NK-92 treated with Interleukin-12 subunit alpha and Interleukin-12 subunit beta, amount 100 ng/mL, for 24 hours (cell line): Measurements from ENCODE around the gene CKLF.
"Not testable (repeated sequence)": the region's sequence is repeated elsewhere in the genome, so short reads cannot be mapped to it uniquely, and the experiment has no call there.

Experiments
- DNase-seq: peaks from one replicate; lab custom pipeline; 2025; lab: John Stamatoyannopoulos, UW

The CKLF gene

DNA sequence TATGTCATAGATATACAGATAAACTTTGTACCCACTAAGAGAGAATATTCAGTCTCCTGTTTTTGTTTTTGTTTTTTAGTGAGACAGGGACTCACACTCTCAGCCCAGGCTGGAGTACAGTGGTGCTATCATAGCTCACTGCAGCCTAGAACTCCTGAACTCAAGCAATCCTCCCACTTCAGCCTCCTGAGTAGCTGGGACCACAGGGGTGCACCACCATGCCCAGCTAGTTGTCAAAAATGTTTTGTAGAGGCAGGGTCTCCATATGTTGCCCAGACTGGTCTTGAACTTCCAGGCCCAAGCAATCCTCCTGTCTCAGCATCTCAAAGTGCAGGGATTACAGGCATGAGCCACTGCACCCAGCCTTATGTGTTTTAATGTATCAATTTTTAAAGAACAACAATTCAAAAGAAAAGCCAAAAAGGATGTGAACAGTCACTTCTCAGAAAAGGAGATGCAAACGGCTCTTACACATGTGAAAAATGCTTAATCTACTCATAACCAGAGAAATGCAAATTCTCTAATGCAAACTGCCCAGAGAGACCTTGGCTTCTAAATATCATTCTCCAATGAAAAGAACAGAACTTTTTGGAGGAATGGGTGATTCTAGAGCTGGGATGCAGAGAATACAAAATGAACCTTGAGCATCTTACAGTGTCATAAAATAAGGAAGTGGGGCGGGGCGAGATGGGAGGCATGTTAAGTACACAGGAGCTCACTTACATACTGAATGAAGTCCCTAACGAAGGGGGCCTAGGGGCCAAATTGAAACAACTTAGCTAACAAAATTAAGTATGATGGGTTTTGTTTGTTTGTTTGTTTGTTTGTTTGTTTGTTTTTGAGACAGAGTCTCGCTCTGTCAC is 44.8 kb downstream of the CKLF start:
- no peak for DNase-seq

DNA sequence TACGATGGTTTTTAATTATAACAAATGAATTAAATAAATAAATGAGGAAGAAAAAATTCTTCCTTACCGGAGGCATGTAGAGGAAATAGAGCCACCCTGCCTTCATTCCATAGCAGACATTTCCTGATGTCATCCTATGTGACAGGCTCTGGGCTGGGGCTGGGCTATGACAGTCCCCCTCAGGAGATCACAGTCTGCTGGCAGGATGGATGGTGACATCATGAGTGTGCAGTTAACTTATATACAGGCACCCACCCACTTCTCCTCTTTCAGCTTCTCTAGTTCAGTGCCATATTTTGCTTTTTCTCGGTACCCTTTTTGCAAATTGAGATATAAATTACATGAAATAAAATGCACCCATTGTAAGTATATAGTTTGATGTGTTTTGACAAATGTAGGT is 45.7 kb downstream of the CKLF start:
- no peak for DNase-seq

DNA sequence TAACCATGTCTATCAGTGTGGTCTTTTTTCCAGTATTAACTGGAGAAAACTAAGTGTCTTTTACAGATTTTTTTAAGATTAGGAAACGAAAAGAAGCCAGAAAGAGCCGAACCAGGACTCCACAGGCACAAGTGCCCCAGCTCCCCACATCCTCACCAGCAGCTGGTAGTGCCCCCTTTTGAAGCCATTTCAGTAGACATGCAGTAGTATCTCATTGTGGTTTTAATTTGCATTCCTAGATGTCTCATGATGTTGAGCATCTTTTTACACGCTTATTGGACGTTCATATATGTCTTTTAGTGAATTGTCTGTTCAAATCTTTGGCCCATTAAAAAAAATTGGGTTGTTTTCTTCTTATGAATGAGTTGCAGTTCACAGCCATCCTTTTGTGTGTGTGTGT is 47.4 kb downstream of the CKLF start:
- DNase-seq, result no peak

DNA sequence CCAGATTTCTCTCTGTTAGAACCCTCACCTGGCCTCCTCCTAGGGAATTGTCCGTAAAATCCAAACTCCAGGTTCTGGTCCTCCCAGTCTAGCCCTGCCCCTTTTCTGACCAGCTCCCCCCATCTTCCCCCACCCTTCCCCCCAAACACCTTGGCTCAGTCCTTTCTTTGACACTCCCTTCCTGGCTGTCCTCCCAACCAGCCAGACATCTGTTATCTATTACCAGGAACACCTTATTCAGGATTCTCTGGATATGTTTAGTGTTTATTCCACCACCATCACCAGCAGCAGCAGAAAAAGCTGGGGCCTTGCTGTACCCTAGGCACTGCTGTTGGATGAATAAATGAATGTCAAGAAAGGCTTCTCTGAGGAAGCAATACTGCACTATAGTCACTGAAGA is 48.1 kb downstream of the CKLF start:
- no peak for DNase-seq

DNA sequence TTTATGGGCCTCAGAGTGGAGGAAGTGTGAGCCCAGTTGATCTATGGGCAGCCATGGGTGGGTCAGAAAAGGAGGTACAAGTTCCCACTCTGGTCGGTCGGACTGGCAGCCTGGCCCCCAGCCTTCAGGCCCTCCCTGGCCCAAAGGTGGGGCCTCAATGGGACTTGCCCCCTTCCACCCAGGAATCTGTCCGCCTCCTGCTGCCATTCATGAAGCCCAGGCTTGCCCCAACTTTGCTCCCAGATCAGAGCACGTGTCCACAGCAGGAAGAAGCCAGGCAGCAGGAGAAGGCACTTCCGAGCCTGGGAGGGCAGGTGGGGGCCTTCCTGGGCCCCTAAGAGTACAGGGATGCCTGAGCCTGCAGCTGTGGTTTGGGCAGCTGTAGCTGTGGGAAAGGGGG is 49.1 kb downstream of the CKLF start:
- no peak for DNase-seq

DNA sequence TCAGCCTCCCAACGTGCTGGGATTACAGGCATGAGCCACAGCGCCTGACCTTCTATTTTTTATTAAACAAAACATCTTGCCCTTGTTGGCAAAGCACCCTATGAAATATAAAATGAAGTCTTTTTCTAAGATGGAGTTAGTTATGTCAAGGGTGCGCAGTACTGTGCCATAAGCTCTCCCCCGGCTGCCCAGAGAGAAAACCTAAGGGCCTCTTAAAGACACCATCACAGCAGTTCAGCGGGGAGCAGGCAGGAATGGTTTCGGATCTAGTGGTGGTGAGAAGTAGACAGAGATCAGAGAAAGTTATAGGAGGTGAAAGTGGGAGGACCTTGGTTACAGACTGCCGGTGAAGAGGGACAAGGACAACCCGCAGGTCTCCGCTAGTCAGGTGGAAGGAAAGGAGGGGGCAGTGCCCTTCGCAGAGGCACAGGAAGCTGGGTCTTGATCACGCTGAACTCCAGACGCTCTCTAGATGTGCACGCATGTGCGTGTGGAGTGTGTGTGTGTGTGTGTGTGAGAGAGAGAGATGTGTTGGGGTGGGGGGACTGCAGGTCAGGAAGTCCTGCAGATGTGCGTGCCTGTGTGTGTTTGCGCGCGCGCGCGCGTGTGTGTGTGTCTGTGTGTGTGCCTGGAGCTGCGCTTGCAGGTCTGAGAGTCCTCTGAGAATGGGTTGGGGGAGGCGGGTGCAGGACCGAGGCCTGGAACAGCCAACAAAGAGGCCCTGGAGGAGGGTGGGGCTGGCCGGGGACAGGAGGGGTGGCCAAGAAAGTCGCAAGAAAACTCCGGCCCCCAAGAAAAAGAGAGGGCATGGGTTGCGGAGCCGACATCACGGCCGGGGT is 51.4 kb downstream of the CKLF start:
- peak; percentile 60 for DNase-seq

DNA sequence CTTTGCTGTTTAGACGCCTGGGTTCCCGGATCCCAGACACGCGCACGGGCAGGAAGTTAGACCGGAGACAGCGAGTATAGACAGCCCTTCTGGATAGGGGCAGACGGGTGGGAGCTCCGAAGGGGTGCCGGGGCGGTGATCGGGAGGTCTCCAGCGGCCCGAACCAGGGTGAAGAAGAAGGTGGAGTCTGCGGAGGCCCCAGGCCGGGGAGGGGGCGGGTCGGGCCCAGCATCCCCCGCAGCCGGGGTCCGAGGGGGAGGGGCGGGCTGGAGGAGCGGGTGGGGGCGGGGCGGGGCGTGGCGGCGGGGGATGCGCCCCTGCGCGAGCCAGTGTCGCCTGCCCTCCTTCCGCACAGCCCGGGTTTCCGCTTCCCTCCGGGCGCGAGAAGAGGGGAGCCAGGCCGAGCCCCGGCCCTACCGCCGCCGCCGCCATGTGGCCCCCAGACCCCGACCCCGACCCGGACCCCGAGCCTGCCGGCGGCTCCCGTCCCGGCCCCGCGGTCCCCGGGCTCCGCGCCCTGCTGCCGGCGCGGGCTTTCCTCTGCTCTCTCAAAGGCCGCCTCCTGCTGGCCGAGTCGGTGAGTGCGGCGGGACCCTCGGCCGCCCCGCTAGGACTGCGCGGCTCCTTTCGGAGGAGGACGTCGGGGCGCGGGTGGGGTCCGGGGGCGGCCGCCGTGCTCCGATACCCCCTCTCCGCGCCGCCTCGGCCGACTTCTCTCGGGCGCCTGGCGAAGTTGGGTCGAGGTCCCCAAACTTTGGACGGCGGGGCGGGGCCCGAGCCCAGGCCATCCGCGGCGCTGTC is 52.2 kb downstream of the CKLF start, which contains the start of gene CMTM3:
Gene CMTM3 (plus strand): TSS at position 329 of the 801 bp plus-strand sequence. CDS start 102 bp downstream, at position 431.
- peak; percentile 62 for DNase-seq

DNA sequence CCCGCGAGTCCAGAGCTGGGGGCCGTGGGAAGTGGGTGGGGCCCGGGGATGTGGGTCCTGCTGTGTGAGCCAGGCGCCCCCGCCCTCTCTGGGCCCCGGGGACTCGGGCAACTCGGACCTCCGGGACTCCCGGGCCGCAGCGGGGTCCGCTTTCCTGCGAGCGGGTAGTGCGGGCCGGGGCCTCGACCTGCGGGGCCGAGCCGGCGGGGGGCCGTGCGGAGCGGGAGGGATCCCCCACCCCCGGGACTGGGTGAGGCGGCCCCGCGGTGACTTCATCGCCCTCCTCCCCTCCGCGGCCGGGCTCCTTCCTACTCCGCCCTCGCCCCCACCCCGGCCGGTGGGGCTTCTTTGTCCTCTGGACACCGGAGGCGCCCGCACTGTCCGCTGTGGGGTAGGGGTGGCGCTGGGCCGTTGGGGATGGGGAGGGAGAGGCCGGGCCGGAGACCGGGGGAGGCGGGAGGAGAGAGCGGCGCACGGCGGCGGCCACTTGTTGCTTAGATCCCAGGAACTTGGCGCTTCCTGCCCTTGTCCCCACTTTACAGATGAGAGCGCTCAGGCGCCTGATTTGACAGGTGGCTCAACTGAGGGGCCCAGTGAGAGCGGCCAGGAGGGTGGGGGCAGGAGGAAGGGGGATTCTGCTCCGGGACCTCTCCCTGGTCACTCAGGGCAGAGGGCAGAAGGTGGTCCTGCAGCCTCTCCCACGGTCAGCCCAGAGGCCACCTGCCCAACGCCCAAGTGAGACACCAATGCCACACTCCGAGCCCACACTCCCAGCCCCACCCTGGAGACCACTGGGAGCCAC is 53.0 kb downstream of the CKLF start:
- DNase-seq, result no peak

DNA sequence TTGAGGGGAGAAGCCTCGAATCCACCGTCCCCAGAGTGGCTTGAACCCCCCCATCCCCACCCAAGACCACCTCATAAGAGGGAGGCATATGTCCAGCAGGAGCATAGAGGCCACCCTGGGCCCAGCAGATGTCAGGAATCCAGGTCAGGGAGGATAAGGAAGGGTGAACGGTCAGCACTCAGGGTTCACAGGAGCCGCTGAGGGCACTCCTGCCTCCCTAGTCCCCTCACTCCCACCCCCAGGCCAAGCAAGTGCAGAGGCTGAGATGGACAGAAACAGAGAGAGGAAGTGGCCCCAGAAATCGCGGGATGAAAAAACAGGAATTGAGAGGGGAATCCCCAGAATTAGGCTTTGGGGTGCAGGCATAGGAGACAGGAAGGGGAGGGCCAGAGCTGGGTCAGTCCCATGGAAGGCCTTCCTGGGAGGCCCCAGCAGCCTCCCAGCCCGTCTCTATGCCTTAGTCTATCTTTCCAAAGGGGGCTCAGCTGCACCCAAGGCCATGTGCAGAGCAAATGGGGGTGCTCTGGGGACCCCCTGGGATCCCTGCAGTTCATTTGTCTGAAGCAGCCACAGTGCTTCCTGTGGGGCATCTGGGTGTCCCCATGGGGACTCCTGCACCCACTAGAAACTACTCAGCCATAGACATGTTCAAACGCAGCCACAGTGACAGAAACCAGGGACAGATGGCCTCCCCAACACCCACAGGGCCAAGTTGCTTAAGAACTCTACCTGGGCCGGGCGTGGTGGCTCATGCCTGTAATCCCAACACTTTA is 53.8 kb downstream of the CKLF start:
- DNase-seq, result no peak

DNA sequence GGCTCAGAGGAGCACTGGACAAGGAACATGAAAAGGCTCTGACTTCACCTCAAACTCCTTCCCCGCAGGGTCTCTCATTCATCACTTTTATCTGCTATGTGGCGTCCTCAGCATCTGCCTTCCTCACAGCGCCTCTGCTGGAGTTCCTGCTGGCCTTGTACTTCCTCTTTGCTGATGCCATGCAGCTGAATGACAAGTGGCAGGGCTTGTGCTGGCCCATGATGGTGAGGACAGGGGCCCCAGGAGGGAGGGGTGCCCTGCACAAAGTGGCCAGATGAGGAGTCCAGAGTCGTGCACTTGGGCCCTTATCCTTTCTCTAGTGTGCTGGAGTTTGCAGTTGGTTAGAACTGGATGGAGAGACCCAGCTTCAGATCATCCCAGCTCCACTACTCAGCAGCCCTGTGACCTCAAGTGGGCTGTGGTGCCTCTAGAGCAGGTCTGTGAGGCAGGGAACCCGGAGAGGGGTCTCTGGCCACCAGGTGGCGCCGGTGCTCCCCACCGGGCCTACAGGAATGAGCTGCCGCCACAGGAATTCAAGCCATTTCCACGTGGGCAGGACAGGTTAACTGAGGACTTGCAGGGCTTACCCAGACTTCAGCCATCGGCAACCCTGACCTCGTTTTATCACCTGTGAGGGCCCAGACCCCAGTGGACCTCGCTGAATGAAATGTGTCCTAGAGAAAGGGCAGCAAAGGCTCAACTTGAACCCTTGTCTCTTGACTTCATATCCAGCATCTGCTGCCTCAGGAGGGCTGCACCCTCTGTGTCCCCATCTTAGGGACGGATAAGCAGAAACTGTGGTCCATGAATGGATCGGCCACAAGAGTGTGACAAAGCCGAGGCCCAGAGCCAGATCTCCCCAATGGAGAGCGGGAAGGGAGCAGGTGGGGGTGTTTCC is 56.1 kb downstream of the CKLF start:
- DNase-seq, result peak; percentile 42

DNA sequence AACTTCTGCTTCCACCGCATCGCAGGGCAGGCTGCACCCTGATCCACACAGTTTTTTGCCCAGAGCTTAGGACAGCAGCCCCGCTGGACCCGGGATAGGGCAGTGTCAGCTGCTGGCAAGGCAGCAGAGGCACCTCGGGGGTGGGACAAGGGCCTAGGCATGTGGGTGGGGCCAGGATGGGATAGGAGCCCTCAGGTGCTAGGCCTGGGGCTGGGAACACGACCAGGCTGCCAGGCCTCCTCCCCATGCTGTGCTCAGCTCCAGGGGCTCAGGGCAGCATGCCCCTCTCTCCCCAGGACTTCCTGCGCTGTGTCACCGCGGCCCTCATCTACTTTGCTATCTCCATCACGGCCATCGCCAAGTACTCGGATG is 56.7 kb downstream of the CKLF start:
- DNase-seq, result no peak

DNA sequence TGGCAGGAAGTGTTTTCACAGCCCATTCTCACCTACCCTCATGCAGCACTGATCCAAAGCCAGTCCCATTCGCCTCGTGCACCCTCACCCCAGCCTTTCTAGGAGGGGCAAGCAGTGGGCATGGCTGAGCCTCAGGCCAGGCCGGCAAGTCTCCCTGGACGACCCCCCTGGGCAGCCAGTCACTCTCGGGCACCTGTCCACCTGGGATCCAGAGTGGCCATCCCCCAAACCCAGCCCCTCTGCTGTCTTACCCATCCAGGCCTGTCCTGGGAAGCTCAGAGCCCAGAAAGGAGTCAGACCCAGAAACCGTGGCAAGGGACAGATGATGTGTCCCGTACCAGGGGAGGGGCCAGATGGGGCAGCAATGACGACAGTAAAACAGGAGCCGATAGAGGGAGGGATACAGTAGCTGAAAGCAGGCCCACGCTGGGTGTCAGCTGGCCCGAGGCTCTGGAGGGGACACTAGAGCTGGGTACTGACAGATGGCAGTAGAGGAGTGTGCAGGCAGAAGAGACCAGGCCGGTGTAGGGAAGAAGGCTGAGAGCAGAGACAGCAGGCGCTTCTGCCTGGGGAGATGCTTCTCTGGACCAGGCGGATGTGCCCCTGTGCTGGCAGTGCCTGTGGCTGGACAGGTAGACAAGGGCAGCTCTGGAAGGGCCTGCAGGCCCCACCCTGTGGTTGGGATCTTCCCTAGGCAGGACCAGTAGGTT is 57.9 kb downstream of the CKLF start:
- DNase-seq, result no peak

DNA sequence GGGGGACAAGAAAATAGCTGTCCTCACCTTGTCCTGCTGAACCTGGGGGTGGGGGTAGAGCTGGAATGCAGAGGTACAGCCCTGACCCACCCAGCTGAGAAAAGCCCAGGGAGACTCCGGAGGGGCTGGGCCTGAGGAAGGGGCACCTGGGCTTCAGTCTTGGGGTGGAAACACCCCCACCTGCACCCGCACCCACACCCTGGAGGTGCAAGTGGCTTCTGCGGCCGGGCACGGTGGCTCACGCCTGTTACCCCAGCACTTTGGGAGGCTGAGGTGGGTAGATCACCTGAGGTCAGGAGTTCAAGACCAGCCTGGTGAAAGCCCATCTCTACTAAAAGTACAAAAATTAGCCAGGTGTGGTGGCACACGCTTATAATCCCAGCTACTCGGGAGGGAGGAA is 59.5 kb downstream of the CKLF start:
- not testable (repeated sequence) for DNase-seq

DNA sequence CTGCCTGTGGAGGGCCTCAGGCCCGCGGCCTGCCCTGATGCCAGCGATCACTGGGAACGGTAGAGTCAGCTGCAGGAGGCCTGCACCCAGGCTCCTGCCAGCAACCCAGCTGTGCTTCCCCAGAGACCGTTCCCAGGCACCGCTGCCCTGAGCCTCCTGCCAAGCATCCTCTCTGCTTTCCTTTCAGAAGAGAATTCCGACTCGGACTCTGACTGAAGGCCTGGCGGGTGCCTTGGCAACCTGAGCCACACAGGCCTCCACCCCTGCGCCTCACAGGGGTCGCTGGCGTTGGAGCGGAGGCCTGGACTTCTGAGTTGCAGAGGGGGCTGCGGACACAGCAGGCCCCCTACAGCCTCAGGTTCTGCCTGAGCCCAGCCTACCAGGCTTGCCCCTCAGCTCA is 60.0 kb downstream of the CKLF start:
- DNase-seq, result no peak

DNA sequence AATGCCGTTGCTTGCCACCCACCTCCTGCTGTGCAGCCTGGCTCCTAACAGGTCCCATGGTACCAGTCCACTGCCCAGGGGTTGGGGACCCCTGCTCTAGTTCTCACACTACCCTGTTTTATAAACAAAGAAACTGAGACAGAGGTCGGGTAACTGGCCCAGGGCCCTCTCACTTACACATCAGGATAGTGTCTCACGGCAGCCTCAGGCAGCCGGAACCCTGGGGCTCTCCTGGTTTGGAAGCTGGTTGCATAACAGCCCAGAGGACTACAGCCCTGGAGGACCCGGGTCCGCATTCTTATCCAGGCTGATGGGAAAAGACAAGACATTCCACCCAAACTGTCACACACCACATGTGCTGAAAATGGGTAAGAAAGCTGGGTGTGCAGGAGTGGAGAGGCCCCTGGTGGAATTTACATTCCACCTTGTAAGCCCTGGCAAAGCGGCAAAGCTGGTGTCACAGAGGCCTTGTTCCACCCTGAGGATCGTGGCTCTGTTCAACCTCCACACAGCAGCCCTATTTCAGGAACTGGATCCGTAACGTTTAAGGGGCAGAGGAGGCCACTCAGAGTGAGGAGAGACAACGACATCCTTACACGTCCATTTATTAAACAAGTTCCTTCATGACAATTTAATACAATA is 61.9 kb downstream of the CKLF start:
- DNase-seq, result no peak
